HG02870 (cell line): ENCODE results near the gene CDH12.
"Not testable (repeated sequence)": the region's sequence is repeated elsewhere in the genome, so short reads cannot be mapped to it uniquely, and the experiment has no call there.

ENCODE experiments used
- ATAC-seq: cut with Tn5 transposase; IDR thresholded peaks from one replicate; pipeline ENCODE4 v1.9.1; 2021; ENCODE audit warnings: mild to moderate bottlenecking, moderate library complexity; ENCODE audit not compliant: unreplicated experiment

CDH12 gene

GRCh38 chr5:22774214-22774613, 78.9 kb downstream of the CDH12 start:
- ATAC-seq: not testable (repeated sequence)

GRCh38 chr5:22764736-22765135, 88.4 kb downstream of the CDH12 start:
- ATAC-seq: no peak

GRCh38 chr5:22757776-22758175, 95.4 kb downstream of the CDH12 start:
- ATAC-seq: no peak

DNA sequence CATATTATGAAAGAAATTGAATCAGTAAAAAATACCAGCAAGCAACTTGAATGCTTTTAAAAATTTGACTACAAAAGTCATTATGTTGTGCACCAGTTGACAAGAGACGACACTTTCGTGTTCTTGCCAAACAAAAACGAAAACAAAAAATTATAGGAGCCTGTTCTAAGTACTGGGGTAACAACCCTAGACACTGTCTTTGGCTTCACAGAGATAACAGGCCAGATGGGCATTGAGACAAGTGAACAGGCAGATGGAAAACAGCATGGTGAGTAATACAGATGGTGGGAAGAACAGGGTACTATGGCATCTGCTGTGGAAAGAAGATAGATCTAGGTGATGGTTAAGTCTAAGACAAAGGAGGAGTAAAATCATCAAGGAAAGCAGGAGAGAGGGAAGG, 99.0 kb downstream of the CDH12 start:
- no peak for ATAC-seq

DNA sequence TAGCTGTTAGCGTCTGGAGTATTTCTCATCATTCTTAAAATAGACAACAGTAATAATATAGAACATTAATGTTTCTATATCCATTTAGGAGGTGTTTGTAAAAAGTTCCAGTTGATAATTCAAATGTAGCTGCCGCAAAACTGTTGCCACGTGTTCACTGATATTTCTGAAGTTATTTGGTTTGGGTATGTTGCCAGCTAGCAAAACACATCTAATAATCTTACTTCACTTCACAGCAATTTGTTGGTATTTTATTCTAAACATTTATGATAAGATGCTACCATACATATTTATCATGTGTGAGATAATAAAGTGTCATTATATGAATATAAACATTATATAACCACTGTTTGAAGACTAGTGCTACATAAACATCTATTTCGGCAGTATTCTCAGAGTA, 101.6 kb downstream of the CDH12 start:
- ATAC-seq: no peak

GRCh38 chr5:22736443-22737003, 116.6 kb downstream of the CDH12 start:
- ATAC-seq: no peak

GRCh38 chr5:22734907-22735306, 118.2 kb downstream of the CDH12 start:
- no peak for ATAC-seq

GRCh38 chr5:22728610-22729009, 124.5 kb downstream of the CDH12 start:
- ATAC-seq: no peak

GRCh38 chr5:22722491-22722890, 130.7 kb downstream of the CDH12 start:
- no peak for ATAC-seq

DNA sequence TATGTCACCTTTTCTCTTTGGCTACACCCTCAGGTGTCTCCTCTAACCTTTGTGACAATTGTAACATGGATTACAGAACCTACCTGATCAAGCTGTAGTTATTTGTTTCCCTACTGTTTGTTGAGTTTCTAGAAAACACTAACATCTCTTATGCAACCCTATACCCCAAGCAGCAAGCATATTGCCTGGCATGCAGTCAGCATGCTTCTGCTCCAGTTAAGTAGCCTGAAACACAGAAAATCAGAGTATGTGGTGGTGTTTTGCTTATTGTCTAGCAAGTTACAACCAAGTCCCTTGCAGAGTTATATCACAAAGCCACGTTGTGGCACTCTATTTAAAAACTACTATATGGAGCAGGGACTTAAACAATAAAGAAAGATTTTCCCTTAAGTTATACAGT, 131.1 kb downstream of the CDH12 start:
- no peak for ATAC-seq

GRCh38 chr5:22719842-22720241, 133.3 kb downstream of the CDH12 start:
- no peak for ATAC-seq

- no peak for ATAC-seq
Observed at GRCh38 chr5:22710660-22711059, 142.5 kb downstream of the CDH12 start.

DNA sequence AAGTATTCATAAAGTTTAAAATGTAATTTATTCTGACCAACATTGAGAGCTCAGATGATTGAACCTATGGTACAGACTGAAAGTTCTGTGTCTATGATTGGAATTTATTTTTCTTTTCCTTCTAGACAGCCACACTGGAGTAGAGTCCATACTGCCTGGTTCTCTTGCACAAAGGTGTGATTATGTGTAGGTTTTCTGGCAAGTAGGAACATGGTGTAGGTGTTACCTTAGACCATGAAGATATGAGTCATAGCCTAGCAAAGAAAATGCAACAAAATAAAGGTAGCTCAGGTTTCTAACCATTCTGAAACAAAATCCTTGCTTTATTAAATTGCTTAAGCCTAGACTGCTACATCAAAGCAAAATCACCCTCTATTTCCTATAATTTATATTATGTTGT, 143.4 kb downstream of the CDH12 start:
- no peak for ATAC-seq

DNA sequence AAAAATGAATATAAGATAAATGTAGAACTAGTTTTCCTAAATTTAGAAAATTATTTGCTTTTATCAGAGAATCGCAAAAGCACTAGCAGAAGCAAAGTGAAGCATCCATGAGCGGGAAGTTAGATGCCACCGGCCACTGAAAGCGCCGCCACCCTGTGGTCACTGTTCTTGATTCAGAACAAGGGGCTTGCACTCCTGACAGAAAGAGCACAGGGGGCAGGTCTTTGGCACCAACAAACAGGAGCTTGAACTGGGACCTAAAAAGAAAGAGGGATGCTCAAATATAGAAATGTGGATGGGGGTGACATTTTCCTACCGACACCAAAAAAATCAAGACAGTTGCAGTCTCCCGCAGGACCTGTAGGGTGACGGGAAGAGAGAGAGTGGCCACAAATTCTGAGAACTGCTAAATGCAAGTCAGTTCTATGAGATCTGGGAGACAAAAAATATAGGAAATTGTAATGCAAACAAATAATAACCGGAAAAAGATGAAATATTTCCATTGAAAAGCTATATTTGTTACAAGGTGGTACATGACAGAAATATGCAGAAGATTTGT, 144.3 kb downstream of the CDH12 start:
- ATAC-seq: no peak

GRCh38 chr5:22706901-22707300, 146.2 kb downstream of the CDH12 start:
- ATAC-seq: no peak

DNA sequence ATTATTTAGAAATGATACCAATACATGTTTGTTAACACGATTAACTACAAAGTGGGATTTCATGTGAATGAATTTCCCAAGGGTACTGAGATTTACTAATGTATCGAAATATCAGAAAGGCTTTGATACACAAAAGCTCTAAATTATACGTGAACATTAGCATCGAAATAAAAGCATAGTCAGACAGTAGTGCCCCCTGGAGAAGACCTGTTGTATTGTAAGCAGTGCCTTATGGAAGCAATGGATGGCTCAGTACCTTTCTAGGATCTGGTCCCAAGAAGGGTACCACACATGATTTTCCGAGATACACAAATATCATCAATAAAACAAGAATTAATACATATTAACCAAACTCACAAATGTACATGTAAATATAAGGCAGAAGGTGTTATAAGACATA, 153.8 kb downstream of the CDH12 start:
- no peak for ATAC-seq

DNA sequence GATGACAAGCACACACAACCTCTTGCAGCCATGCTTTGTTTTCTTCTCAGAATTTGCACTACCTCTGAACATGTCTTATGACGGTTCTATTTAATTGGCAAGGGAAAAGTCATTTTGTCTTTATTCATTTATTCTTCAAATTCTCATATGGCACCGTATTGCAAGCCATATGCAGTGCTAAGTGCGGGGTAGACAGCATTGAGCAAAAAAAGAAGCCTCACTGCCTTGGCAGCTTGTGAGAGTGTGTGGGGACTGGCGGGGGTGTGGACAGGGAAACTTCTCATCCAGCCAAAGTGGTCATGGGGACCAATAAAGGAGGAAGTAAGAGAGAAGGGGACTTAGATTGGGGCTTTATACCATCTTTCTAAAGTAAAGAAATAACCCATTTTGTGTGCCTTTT, 160.0 kb downstream of the CDH12 start:
- no peak for ATAC-seq

DNA sequence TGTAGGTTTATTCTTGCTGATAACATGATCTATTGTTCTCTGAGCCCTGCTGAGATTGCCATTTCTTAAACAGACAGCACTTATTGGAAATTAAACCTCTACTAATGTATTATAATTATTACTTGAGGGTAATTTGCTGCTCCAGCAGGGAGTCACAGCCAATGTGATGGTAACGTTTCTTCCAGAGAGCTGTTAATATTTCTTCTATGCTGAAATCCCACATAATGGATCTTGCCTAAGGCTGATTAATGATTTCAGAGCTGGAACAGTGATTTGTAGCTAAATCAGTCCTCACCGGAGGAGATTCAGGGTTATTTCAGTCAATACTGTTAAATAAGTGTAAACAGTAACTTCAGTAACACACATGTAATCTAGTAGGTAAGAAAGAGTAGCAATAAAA, 170.1 kb downstream of the CDH12 start:
- ATAC-seq: no peak

GRCh38 chr5:22678886-22679285, 174.3 kb downstream of the CDH12 start:
- ATAC-seq: no peak

GRCh38 chr5:22673131-22673530, 180.0 kb downstream of the CDH12 start:
- ATAC-seq: no peak

- ATAC-seq: no peak
Observed at GRCh38 chr5:22669345-22669744, 183.8 kb downstream of the CDH12 start.

- ATAC-seq: no peak
Observed at GRCh38 chr5:22665801-22666200, 187.3 kb downstream of the CDH12 start.

DNA sequence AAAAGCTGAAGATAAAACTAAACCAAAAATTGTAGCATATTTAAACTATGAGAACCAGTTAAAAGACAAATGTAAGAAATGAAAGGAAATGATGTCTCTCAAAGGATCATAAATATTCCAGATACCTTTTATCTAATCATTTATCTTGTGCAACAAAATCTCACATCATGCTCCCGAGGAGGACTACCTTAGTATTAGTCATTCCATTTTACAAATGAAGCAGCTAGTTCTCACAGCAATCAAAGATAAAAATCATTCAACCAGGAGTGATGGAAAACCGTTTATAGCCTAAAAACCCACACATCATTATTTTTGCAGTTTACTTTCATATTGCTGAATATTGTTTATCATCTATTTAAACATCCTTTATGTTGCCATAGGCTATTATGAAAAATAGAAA, 190.0 kb downstream of the CDH12 start:
- ATAC-seq: no peak
